ELF-1 (cell line): ENCODE data around the gene ARF5.

Experiments
- DNase-seq: peaks from one replicate; pipeline ENCODE4 v3.0.0-alpha.2; 2016; ENCODE audit warnings: low read depth, low spot score

Gene ARF5

DNA sequence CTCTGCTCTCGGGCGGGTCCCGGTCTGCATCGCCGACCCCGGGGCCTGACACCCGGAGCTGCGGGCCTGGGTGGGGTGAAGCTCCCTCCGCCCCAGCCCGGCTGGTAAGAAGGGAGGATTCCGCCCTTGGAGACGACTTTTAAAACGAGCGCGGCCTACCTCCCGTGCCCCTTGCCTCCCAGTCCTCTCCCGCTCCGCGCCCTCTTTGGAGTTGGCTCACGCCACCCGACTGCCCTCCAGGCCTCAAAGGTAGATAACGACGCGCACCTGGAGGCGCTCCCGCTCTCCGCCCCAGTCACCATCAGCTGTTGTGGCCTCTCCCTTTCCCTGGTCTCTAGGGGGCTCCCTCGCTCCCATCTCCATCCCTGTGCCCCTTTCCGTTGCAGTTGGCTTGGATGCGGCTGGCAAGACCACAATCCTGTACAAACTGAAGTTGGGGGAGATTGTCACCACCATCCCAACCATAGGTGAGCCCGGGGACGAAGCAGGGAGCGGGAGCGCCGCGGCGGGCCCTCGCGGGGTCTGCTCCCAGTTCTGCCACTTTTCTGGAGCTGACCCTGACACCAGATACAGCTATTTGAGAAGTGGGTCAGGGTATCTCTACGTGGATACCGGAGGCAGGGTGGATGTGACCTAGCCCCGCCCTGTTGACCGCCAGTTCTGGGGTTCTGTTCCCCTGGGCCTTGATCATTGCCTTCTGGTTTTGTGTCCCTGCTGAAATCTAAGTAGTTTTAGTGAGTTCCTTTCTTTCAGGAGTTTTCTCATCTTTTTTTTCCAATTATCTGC is 679 bp downstream of the ARF5 start:
- DNase-seq = peak; percentile 80

DNA sequence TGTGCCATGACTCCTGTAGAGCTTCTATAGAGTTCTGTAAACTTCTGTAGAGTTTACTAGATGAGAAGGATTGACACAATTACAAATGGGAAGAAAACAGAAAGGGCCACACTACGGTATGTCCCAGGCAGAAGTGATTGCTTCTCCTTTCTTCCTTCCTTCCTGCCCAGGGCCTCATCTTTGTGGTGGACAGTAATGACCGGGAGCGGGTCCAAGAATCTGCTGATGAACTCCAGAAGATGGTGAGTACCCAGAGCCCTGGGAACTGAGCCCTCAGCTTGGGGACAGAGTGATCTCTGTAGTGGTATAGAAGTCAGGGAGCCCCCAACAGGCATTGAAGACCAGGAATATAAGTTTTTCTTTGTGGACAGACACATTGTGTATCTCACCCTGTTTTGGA is 1.7 kb downstream of the ARF5 start:
- no peak for DNase-seq

DNA sequence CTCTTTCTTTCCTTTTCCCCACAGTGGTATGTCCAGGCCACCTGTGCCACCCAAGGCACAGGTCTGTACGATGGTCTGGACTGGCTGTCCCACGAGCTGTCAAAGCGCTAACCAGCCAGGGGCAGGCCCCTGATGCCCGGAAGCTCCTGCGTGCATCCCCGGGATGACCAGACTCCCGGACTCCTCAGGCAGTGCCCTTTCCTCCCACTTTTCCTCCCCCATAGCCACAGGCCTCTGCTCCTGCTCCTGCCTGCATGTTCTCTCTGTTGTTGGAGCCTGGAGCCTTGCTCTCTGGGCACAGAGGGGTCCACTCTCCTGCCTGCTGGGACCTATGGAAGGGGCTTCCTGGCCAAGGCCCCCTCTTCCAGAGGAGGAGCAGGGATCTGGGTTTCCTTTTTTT is 3.0 kb downstream of the ARF5 start:
- DNase-seq = no peak

DNA sequence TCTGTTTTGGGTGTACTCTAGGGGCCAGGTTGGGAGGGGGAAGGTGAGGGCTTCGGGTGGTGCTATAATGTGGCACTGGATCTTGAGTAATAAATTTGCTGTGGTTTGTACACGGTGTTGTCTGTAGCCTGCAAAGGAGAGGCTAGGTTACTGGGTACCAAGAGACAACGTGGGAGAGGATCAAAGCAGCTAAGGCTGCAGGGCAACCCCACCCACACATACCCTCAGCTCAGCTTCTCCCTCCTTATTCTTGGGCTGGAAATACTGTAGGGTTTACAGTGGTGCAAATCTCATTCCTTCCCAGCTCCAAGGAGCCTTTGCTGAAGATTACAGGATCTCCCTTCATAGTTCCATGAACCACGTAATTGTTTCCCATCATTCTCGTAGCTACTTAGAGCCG is 3.4 kb downstream of the ARF5 start:
- no peak for DNase-seq

DNA sequence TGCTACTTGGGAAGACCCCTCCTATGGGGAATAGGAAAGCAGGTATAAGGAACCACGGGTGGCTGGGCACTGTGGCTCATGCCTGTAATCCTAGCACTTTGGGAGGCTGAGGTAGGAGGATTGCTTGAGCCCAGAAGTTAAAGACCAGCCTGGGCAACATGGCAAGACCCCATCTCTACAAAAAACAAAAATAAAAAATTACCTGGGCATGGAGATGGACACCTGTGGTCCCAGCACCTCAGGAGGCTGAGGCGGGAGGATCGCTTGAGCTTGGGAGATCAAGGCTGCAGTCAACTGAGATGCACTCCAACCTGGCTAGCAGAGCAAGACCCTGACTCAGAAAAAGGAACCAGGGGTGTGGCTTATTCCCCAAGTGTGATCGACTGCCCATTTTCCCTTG is 4.3 kb downstream of the ARF5 start:
- DNase-seq = no peak

DNA sequence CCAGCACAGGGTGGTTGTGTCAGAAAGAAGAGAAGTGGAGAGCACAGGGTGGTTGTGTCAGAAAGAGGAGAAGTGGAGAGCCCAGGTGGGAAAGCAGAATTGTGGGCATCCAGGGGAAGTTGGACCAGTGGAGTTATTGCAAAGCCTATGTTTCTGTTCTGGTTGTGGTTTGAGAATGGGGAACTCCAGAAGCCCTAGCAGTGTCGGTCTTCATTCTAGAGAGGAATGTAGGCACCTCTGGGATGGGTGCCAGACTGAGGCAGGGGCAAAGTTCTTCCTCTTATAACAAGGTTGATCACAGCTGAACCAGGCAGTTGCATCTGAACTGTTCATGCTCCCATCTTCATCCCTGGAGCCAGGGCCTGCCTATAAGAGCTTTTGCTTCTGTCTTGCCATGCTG is 6.3 kb downstream of the ARF5 start:
- DNase-seq = no peak

DNA sequence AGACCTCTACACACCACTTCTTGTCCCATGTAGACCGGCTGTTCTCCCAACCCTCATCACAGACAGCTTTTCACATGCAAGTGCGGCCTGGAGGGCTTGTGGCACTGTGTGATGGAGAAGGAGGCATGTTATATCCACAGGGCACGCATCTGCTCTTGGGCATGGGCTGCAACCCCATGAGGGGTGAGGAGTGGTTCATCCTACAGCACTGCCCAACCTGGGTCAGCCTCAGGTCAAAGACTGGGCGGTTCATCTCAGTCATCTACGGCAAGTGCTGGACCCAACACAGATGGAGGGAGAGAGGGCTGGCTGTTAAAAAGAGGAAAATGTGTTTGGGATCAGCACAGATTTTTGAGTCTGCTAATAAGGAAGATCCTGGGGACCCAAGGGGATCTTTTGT is 7.5 kb downstream of the ARF5 start:
- DNase-seq = no peak

DNA sequence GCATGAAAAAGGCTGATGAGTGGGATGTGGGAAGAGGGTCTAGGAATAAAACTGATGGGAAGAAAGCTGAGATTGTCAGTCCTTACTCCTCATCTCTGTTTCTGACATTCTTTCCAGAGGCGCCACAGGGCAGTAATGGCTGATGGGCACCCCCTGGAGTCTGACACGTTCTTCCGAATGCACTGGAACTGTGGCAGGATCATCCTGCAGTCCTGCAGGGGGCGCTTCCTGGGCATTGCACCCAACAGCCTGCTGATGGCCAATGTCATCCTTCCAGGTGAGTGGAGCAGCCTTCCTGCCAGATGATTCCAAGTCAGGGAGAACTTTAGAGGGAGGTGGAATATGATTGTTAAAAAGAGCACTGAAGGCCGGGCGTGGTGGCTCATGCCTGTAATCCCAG is 10.1 kb downstream of the ARF5 start:
- DNase-seq = peak; percentile 65

DNA sequence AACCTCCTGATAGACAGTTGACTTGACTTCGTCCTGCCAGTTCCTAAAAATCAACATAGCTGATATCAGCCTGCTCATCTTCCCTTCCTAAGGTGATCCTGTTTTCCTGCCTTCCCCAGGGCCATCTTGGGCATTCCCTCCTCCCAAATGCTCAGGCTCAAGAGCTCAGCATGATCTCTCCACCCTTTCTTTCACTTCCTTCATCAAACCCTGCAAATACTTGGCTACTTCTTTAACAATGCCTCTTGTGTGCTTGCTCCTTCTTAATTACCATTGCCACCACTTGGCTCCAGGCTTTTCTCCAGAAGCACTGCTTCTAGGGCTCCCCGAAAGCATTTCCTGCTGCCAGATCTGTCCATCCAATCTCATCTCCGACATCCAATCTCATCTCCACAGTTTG is 12.7 kb downstream of the ARF5 start:
- DNase-seq = peak; percentile 46

DNA sequence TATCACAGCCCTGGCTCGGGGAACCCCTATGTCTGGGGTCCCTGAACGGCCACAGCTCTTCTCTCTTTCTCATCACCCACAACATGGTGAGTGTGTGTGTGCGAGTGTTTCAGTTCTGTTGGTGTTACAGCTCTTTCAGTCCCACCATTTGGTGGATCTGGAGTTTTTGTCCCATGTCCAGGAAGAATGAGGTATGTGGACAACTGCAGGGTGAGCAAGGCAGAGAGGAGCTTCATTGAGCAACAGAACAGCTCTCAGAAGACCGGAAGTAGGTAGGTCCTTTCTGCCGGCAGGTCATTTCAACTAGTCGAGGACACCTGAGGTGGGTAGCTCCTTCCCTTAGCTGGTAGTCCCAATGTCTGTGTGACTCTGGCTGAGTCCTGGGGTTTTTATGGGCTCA is 20.2 kb downstream of the ARF5 start:
- DNase-seq = no peak

DNA sequence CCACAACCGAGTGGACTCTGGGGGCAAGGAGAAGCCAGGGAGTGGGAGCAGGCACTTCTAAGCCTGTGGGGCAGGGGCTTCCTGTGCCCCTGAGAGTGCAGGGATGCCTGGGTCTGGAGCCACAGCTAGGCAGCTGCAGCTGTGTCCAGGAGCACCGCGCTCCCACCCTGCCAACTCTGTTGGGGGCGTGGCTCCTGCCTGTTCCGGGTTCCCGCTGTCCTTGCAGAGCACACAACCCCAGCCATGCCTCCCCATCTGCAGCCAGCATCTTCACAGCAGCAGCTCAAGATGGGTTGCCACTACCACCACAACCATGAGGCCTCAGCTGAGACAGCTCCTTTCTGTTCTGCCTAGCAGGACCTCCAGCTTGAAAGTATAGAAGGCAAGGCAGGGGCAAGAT is 21.1 kb downstream of the ARF5 start:
- no peak for DNase-seq

DNA sequence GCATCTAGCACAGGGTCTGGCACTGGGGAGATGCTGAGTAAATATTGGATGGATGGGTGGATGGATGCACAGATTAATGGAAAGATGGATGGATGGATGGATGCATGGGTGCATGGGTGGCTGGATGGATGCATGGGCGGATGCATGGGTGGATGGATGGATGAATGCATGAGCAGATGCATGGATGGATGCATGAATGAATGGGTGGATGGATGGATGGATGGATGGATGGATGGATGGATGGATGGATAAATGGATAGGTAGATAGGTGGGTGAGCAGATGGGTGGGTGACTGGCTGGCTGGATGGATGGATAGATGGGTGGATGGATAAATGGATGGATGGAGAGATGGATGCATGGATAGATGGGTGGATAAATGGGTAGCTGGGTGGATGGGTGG is 24.1 kb downstream of the ARF5 start:
- no peak for DNase-seq

DNA sequence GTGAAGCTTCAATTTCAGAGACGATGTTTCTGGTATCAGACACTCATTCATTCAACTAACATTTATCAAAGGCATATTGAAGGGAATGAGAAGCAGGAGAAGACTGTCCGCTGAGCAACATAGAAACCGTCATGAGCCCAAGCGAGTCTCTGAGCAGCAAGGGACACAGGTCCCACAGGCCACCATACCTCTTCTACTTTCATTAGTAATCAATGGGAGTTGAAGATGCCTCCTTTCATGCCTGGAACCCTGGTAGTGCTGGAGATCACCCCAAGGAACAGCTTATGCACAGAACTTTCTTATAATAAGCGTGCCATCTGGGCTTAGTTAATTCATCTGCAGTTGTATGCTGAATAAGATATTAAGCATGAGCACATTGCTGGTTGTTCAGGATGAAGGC is 28.5 kb downstream of the ARF5 start:
- no peak for DNase-seq

DNA sequence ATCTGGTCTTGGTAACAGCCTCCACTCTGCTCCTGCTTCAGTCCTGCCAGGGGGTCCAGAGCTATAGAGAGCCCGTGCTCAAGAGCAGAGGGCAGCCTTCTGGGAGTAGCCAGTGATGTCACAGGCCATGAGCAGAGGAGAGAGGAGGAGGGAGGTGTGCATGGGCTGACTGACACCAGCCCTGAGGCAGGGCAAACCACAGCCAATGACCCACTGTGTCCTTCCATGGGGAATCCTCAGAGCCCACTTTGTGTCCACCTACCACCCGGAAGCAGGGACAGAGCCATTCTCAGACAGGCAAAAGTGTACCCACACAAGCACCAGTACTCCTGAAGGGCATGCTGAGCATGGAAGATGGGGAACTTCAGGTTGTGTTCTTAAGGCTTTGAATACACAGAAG is 29.8 kb downstream of the ARF5 start, which contains the start of gene PAX4:
Gene PAX4, minus strand, starts transcription at position 101 of the 400 bp plus-strand sequence. CDS start 2,214 bp downstream, outside the sequence.
- DNase-seq = no peak

DNA sequence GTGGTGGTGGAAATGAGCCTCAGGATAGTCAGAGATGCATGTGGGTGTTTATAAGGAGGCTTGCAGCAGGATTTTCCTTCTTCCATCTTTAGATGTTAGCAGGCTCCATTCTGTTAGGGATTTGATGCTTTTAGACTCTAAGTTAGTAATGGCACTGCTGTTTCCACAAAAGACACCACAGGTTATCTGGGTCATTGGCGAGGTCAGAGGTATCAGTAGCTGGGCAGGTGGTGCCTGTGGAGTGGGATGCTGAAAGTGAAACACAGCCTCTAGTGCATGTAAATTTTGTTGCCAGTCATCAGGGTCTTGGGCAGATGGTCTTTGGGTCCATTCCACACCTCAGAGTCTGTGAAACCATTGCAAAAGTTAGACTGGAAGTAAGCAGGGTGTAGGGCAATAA is 30.6 kb downstream of the ARF5 start:
- no peak for DNase-seq

DNA sequence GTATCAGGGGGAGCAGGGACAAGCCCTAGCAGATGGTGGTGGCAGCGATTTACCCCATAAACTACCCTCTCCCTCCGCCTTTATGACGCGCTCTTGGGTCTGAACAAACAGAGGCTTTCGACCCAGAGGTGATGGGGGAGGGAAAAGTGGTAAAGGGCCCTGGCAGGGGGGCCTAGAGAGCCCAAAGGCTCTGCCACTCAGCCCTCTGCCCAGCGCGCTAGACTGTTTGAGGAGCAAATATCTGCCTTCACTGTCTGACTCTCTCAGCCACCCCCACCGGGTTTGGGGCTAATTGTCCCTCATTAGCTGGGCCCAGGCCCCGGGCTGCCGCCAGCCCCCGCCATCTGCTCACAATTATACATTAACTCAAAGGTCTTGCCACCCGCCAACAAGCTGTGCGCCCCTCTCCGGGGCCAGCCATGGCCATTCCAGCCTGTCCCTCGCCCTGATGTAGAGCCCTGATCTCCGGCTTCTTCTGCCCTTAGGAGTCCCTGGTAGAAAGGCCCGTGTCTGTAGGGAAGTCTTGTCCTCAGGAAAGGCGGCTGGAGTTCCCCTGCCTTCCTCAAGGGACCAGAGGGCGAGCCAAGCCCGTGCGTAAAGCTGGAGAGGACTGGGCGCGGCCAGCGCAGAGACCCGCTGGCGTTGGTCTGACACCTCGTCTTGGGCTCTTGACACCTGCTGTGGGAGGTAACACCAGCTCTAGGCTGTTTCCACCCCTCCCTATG is 31.6 kb downstream of the ARF5 start:
- DNase-seq = peak; percentile 77

DNA sequence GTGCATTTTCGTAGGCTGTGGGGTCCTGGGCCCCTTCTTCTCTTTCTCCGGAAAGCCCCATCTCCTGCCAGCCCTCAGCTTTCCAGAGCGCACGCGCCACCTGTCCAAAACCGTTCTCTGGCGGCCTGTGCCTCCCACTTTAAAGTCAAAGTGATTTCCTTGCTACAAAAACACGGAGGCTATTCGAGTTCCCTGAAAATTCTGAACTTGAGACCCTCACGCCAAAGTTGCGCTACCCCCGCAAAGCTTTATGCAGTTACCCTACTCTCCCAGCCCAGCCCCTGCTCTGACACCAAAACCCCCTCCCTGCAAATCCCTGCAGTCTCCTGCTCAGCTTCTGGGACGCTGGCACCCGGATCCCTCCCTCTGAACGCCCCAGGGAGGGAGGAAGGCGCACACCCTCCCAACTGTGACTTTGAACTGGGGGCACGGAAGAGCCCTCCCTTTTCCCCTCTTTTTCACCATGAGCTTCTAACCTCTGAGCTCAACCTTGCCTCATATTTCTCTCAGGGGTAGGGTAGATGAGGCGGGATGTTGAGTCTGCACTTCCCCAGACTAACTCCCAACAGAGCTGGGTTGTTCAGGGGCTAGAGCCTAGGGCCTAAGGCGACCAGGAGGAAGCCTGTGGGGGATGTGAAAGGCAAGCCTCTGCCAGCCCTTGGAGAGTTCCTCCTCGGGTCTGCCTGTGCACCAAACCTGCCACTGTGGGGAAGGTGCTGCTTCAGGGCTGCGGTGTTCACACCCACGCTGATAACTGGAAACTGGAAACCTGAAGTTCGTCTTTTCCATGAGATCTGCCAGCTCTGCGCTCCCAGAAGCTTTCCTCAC is 32.4 kb downstream of the ARF5 start:
- DNase-seq = peak; percentile 68

DNA sequence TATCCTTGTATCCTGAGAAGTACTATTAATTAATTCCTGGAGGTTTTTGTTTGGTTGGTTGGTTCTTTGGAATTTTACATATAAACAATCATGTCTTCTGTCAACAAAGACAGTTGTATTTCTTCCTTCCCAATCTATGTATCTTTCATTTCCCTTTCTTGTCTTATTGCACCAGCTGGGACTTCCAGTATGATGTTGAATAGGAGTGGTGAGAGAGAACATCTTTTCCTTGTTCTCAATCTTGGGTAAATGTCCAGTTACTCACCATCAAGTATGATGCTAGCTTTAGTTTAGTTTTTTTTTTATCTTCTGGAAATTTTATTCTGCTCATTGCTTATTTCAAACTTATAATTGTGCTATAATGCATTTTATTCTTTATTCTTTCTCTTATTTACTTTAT is 37.1 kb downstream of the ARF5 start:
- DNase-seq = no peak

DNA sequence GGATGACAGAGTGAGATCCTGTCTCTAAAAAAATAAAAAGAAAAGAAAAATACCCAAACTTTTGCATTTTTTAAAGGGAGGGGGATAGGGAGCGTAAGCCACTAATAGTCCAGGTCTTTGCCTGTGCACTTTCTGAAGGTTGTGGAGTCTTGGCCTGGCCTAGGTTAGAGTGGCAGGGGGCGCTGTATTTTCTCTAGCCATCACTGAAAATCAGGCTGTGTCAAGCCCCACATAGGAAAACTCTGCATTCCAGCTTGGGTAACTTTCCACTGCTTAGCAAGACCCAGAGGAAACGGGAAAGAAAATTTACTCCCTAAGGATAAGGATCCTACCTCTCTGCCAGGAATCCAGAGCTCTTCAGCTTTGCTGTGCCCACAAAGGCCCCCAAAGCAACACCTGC is 40.2 kb downstream of the ARF5 start:
- peak; percentile 39 for DNase-seq

DNA sequence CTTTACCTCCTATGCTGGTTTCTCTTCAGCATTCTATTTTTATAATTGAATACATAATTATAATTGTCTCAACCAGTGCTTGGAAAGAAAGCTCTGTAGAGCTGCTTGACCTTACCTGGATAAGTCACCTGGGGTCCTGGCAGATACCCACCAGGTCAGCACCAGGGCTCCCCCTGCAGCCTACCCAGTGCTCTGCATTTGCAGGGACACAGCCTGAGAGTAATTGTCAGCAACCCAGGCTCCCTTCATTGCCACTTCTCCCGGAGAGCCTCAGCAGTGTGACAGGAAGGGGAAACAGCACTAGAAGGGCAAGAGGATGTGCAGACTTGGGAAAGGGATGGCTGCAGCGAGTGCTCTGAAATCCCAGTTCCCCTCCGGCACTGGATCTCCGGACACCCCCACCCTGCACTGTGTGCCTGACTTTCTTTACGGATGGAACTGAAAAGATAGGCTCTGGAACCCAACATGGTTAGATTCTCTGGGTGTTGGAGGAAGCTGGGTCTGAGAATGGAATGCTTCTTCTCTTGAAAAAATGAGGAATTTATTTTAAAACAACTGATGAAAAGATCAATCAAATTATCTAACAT is 41.1 kb downstream of the ARF5 start:
- peak; percentile 88 for DNase-seq

DNA sequence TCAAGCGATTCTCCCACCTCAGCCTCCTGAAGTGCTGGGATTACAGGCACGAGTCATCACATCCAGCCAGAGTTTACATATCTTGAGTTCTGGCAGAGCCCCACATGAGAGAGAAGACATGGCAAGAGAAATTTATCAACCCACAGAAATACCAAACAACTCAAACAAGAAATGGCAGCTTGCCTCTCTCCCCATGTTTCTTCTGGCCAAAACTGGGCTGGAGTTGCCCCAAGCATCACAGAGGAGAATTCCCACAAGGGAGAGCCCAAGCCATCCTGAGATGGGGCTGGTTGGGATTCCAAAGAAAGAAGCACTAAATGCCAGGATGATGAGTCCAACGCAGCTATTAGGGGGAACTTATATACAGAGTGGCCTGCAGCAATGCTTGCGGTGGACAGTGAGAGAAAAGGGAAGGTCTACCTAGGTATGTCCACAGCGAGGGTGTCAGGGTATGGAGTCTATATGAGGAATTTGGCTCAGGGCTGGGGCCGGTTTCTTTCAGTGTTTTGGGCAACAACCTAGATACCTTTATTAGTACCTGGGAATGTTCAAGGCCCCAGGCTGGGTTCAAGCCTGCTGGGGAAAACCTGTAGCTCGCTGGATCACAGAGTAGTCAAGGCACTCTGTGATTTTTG is 44.2 kb downstream of the ARF5 start:
- DNase-seq = peak; percentile 73
